H1 (cell line): Measurements from ENCODE around the gene TBC1D23. TPM values are rescaled to one million over a fixed set of nuclear protein-coding genes. Genes with fewer than 3 reads are reported as not detected.

ENCODE experiments used
- KDM1A ChIP-seq: fragments of 200-600, 300-600 bp; sonication (generic); IDR thresholded peaks from 2 replicates; pipeline ENCODE4 v1.7.1; 2016; ENCODE audit warnings: mild to moderate bottlenecking, low read length, borderline replicate concordance
- SAP30 ChIP-seq: fragments of 300-600 bp; sonication (generic); IDR thresholded peaks from 2 replicates; pipeline ENCODE4 v1.7.1; 2012; ENCODE audit warnings: low read length, moderate library complexity, mild to moderate bottlenecking, inconsistent platforms; ENCODE audit not compliant: insufficient read depth, insufficient replicate concordance
- SP1 ChIP-seq: IDR thresholded peaks from 2 replicates; pipeline ENCODE4 v1.6.1; 2011; ENCODE audit warnings: low read depth, low read length
- SP2 ChIP-seq: IDR thresholded peaks from 2 replicates; pipeline ENCODE4 v1.6.1; 2012; ENCODE audit warnings: mild to moderate bottlenecking, low read length, inconsistent platforms
- polyA plus RNA-seq, 7 experiments: library from polyadenylated mRNA; depleted of rRNA in 3 of 7; stranded (reverse) in 5 of 7; unstranded in 2 of 7; fragments of >200 nt in 5 of 7; fragments of 200-250 nt in 2 of 7; gene quantifications; 1 replicate in 5 of 7; 2 replicates in 1 of 7; 4 replicates in 1 of 7; pipeline versions ENCODE4 v1.2.1 to v1.2.3, GENCODE V29; 2011 to 2013; ENCODE audit warnings: missing spikeins in 2 of 7, mixed read lengths in 2 of 7
- total RNA-seq: library from RNA; stranded (reverse); fragmentation: NEBNext Ultra II Directional; extraction: Animal tissue kit (Norgen Biotek cat#: 25700); gene quantifications from 2 replicates; pipeline ENCODE4 v1.2.1, GENCODE V29; 2021

Gene TBC1D23
- total and polyA plus RNA-seq, 2 of the 8 experiments (the other 6 are each of a cell fraction or from before 2014, with no cell fraction given) = 6.4 to 29.3 TPM

- TF ChIP-seq SP2 = no peak
- no peak for TF ChIP-seq KDM1A
- no peak for TF ChIP-seq SP1
- peak; percentile 22 for TF ChIP-seq SAP30
Observed at GRCh38 chr3:100260081-100260684, 609 bp upstream of the TBC1D23 start (continued).
